ENCODE data around the gene LRRC30. TPM values are rescaled to one million over a fixed set of nuclear protein-coding genes. Genes with fewer than 3 reads are reported as not detected.

LRRC30 gene
- total RNA-seq, 1 experiment from 2014 or later = not detected

DNA sequence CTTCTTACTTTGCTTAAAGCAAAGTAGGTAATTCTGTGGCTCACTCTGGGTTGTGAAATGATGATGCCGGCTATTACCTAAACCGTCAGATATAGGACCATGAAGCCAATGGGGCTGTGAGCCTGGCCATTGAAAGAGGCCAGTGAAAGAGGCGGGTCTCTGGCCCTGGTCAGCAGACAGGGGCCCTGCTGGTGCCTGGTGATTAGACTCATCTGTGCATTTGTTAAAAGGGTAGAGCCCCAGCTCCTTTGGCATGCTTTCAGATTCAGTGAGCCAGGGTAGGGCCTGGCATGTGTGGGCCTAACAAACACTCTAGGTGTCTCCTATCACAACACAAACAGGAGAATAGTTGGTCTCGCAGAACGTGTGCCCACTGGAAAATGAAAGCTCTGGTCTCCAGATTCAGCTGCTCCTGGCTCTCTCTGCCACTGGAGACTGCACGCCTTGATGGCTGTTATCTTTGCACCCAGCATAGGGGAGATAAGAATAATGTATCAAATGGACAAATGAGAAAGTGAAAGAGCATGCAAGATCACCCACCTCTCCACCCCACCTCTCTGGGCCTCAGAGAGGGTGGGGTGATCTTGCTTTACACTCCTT, 6.9 kb downstream of the LRRC30 start:
- no peak for DNase-seq (ENCODE audit: low spot score)

DNA sequence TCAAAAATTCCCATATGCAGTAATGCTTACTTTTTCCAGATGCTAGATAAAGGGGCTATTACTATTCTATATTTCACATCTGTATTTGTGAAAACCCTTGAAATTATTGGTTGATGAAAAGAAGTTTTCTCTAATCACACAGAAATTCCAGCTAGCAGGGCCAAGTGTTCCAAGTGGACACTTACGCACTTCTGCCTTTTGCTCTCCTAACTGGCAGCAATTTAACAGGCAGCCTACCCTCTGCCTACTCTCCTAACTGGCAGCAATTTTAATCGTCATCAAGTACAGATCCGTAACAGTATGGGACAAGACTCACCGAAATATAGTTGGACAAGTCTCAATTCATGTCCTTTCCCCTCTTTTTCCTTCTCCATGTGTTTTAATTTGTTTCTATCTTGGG, 12.0 kb downstream of the LRRC30 start:
- DNase-seq (ENCODE audit: low spot score) = no peak

DNA sequence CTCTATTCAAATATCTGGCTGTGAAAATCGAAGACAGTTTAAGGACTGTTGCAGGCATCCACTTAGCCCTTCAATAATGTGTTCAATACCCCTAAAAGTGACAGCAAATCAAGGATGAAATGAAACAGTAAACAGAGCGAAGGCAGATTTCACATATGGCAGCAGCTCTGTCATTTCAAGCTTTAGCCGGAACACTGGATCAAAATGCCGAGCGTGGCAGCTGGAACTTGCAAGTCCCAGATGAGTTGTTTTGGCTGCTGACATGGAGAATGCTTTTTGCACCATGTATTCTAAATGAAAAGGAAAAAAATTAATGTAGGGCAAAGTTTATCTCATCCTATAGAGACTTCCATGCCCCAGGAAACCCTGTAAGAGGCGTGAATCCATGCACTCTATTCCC, 18.0 kb downstream of the LRRC30 start:
- DNase-seq (ENCODE audit: low spot score) = no peak

DNA sequence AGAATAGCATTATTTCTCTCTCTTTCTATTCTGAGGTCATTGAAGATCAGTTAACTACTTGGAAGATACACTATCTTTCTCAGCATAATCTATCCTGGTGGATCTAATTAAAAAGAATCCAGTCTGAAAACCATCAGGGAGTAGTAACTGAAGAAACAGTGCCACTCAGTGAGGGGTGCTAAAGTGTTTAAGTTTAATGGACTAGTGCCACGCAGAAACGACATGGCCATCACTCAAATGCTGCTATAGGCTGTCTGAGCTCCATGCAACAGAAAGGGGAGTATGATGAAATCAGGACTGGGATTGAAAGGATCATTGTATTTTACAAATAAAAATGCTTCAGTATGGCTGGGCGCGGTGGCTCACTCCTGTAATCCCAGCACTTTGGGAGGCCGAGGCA, 23.3 kb downstream of the LRRC30 start:
- DNase-seq (ENCODE audit: low spot score) = no peak

DNA sequence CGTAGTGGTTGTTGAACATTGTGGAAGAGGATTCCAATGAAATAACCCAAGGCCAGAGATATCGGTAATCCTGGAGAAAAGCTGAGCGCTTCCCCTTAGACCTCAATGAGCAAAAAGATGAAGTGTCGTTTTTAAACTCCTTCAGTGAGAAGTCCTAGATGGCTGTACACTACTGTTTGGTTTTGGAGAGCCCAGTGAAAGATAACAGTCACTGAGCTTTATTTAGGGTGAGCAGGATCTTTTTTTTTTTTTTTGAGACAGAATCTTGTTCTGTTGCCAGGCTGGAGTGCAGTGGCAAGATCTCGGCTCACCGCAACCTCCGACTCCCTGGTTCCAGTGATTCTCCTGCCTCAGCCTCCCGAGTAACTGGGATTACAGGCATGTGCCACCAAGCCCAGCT, 24.2 kb downstream of the LRRC30 start:
- no peak for DNase-seq (ENCODE audit: low spot score)

DNA sequence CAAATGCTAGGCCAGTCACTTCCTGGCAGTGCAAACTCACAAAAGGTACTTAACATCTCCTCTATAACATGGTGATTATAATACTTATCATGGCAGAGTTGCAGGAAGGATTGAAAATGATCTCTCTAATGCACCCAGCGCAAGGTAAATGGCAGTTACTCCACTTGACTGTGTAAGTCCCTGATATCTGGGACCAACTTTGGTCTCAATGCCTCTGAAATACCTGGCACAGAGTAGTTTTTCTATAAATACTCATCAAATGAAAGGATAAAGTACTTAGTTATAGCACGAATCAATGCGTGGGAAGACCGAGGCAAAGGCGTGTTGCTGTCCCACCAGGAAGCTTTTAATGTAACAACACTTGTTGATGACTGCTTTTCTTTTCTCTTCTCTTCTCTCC, 24.8 kb downstream of the LRRC30 start:
- DNase-seq (ENCODE audit: low spot score) = no peak

DNA sequence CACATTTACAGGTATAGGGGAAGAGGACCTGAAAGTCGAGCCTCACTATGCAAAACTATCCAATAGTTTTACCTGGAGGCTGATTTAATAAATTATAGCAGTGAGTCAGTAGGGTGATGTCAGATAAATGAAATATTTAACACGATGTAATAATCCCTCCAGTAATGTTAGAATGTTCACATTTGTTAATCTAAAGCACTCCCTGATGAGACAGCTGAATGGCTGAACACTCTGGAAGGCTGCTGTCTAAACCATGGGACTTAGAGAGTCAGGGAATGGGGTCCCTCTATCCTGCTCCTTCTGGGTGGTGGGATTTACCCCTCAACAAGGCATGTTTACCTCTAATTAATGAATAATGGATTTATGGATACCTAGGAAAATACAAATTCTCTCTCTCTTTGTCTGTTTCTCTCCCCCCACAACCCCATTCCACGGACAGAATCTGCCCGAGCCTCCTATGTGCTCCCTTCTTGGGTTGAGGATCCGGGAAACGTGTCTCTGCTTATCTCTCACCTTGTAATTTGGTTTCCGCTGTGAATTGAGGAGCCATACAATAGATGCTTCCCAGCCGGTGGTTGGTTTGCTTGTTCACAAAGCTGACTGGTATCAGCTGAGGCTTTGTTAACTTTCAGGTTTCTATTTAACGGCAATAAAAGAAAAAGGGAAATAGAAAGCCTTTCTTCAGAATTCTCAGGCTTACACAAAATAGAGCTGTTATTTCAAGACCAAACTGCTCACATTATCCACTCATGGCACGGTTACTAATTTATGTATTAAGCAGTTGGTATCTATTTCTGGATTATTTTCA, 25.9 kb downstream of the LRRC30 start:
- DNase-seq (ENCODE audit: low spot score) = no peak

DNA sequence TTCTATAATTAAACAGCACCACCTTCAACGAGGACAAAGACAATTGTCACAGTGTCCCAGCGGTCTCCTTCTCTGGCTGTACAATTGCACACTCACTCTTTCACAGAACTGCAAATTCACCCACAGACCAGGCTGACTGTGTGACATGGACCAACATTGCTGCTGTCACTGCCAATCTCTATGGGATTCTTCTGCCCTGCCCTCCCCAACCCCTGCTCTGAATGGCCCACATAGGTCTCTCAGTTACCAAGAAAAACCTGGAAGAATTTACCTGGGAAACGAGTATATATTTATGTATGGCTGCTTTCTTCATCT, 26.5 kb downstream of the LRRC30 start:
- no peak for DNase-seq (ENCODE audit: low spot score)

DNA sequence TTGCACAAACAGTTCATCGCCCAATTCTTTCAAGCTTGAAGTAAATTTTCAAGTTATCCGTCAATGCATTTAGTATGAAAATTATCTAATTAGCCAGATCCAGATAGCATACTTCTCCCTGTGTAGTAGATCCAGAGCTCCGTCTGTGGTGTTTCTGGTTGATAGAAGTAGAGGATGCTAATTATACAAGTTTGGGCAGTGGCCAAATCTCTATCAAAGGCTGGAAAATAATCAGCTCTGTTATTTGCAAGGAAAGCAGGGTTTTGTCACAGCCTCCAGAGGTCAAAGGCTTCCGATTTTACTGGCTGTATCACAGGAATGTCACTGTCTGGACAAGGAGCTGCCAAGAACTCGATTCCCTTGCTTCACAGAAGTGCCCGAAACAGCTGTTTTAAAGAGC, 28.6 kb downstream of the LRRC30 start:
- DNase-seq (ENCODE audit: low spot score) = no peak

DNA sequence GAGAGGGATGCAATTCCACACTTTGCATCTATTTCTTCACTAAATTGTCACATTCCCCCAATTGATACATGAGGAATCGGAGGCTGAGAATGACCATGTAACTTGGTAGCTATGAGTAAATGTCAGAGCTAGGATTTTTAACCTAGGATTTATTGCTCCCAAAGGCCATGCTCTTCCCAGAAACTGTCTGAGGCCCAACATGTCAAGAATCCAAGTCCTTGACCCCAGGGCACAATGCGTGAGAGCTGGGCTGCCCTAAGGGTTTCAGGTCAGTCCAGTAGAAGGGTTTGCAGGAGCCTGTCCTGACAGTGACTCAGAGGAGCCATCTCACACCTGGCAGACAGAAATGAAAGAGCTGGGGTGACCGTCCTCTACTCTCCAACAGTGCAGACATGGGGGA, 30.3 kb downstream of the LRRC30 start:
- DNase-seq (ENCODE audit: low spot score) = no peak

DNA sequence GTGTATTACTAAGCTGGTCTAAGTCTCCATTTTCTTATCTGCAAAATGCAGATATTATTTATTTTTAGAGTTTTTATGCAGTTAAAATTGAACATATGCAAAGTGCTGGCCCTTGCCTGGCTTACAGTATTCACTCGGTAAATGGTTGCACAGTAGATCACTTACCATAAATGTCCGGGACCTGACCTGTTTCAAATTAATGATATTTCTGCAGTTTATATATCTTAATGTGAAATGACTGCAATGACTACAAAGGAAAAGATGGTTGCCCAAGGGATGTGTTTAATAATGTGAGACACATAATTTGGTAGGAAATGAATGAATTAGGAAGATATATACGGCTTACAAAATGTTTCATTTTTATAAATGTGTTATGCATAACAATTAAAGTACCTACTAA, 37.1 kb downstream of the LRRC30 start:
- DNase-seq (ENCODE audit: low spot score) = no peak

DNA sequence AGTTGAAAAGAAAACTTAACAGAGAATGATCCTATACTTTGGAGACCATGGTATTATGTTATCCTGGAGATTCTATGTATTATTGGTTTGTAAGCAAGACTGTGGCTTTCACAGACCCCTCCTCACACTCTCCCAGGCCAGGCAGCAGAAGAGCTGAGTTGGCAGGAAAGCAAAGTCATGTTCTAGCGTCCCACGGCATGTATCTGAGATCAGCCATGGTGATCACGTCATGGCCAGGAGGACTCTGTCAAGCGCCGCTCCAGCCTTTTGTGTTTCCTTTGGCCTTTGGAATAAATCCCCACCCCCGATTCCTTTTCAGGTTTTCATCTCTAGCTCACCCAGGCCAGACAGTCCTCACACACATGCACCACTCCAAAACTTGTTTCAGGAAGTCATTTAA, 39.1 kb downstream of the LRRC30 start:
- no peak for DNase-seq (ENCODE audit: low spot score)

DNA sequence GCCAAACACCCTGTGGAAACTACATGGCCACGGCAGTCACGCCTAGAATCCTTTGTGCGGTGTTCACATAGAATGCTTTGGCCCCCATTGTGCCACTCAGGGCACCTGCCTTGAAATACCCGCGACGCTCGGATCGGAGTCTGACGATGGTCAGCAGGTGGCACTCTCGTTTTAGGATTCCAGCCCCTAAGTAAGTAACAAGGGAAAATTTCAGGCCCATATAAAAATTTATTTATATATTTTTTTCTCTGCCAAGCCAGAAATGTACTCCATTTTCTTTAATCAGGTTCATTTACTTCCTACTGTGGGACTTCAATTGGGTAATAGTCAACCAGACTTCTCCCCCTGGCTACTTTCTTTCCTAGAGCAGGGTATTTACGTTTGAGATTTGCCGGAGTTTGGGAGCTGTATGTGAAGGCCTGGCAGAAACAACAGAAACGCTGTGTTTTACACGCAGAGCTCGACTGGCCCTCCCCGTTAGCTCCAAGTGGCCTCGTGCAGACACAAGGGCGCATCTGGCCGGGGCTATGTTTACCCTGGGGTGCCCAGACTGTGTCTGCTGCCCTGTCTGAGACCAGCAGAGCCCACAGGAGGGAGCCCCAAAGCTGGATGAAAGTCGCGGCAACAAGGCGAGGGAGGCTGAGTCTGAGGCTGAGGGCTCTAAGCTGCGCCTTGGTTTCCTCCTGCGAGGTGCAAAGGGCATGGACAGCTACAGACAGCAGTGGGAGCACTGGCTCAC, 41.6 kb downstream of the LRRC30 start:
- DNase-seq (ENCODE audit: low spot score) = peak; percentile 63

DNA sequence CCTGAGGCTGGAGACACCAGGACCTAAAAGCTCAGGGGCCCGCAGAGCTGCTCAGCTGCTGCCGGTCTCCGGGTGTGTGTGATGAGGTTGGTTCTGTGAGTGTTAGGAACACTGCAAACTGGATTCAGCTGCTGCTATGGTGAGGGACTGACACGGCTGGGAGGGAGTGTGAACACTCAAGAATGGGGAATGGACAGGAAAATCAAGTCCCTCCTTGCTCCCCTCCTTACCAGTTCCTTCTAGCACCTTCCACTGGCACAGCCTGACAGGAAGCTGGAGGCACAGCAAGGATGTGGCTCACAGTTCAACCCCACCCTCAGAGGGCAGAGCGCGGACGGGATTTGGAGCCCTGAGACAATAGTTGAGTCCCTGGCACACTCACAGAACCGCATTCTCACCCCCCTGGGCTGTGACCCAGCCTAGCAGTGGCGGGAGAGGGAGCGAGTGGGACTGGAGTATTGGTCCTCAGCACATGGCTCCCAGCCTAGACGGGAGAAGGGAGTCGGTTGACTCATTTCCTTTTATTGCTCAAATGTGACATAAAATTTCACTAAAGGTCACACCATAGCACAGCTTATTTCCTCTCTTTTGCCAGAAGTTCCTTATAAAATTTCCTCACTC, 42.5 kb downstream of the LRRC30 start:
- DNase-seq (ENCODE audit: low spot score) = peak; percentile 61

DNA sequence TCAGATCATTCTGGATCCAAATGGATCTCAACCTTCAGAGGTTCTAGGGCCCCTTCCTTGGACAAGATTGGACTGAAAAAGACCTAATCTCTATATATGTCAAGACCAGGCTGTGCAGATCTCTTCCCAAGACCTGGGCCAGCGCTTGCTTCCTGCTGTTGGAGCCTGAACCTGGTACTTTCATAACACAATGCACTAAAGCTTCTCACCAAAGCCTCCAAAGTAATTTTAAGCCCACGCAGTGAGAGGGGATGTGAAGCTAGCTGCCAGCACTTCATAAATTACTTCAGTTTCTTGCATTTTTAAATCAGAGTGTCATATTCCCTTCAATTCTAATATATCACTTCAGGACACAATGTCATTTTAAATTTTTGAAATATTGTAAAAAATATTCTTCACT, 50.7 kb downstream of the LRRC30 start:
- no peak for DNase-seq (ENCODE audit: low spot score)

Other genes with a start within 250 kb of the LRRC30 start
- gene LAMA1, start 113.3 kb upstream of the LRRC30 start, total RNA-seq (2014; rRNA removed; shearing (Covaris generic)) = 3.2 and 4.7 TPM in 2 replicates

Measured in H4 (cell line).